MCF 10A (cell line): Measurements from ENCODE around the gene CKS1B. TPM values are rescaled to one million over a fixed set of nuclear protein-coding genes. Genes with fewer than 3 reads are reported as not detected.
"Not testable (repeated sequence)": the region's sequence is repeated elsewhere in the genome, so short reads cannot be mapped to it uniquely, and the experiment has no call there.

Experiments
- BruUV-seq: library from RNA; stranded (reverse); fragments of 400-500 nt; replicated peaks from 2 replicates; lab custom pipeline; 2021; lab: Mats Ljungman, UMichigan
- CTCF ChIA-PET: fragments of 300-600 bp; sonication (Branson Sonifier 250); formaldehyde crosslinking; extraction: SDS; loops from one replicate; lab custom pipeline; 2021; ENCODE audit warnings: antibody characterized with exemption, inconsistent platforms; lab: Yijun Ruan, JAX
- POLR2A ChIA-PET: fragments of 300-600, 350-650 bp; sonication (Branson Sonifier 250); formaldehyde crosslinking; extraction: SDS; loops from one replicate; lab custom pipeline; 2020; ENCODE audit warnings: antibody characterized with exemption, inconsistent platforms; lab: Yijun Ruan, JAX
- DNase-seq: peaks from one replicate; pipeline ENCODE4 v3.0.0-alpha.2; 2018; ENCODE audit not compliant: unreplicated experiment
- H3K27ac Mint-ChIP-seq: one replicate; pipeline ENCODE4 v1.8.0; 2022; ENCODE audit warnings: mild to moderate bottlenecking, low read depth, mixed read lengths; ENCODE audit not compliant: unreplicated experiment
- H3K27me3 Mint-ChIP-seq: one replicate; pipeline ENCODE4 v1.8.0; 2022; ENCODE audit warnings: mixed read lengths; ENCODE audit not compliant: insufficient read depth, unreplicated experiment
- H3K36me3 Mint-ChIP-seq: one replicate; pipeline ENCODE4 v1.8.0; 2022; ENCODE audit warnings: mild to moderate bottlenecking, moderate library complexity, mixed read lengths; ENCODE audit not compliant: insufficient read depth, unreplicated experiment
- H3K4me1 Mint-ChIP-seq: one replicate; pipeline ENCODE4 v1.8.0; 2022; ENCODE audit warnings: mixed read lengths; ENCODE audit not compliant: insufficient read depth, unreplicated experiment
- H3K4me3 Mint-ChIP-seq: one replicate; pipeline ENCODE4 v1.8.0; 2022; ENCODE audit warnings: mild to moderate bottlenecking, moderate library complexity, mixed read lengths; ENCODE audit not compliant: unreplicated experiment
- H3K9me3 Mint-ChIP-seq: one replicate; pipeline ENCODE4 v1.8.0; 2022; ENCODE audit warnings: mixed read lengths; ENCODE audit not compliant: unreplicated experiment
- CTCF ChIP-seq: fragments of 200-600 bp; IDR thresholded peaks from one replicate; pipeline ENCODE4 v1.8.0; 2022; ENCODE audit warnings: antibody characterized with exemption, mild to moderate bottlenecking; ENCODE audit not compliant: unreplicated experiment
- intact Hi-C: fragments of 100-400 bp; cut with micrococcal nuclease; formaldehyde crosslinking; loops from 2 replicates; pipeline ENCODE4 v1.14.1; 2022
- total RNA-seq: library from RNA; stranded (reverse); gene quantifications from 2 replicates; pipeline ENCODE4 v1.2.3, GENCODE V29; 2022

The CKS1B gene
- total RNA-seq, 1 experiment from 2014 or later: 285 TPM

GRCh38 chr1:154975409-154976059, 1.1 kb downstream of the CKS1B start:
- Mint-ChIP-seq H3K4me3 (no peak overlapping the region), H3K27me3 (no peaks in the 10 kb centered on the region), H3K4me1 (peaks cover 32% of the 10 kb centered on the region), H3K9me3 (no peaks in the 10 kb centered on the region), H3K27ac (no peak overlapping the region), H3K36me3 (peaks cover 35% of the 10 kb centered on the region)
- peak; percentile 66 for DNase-seq
- CTCF ChIA-PET: interaction anchor here (0.6 to 3.0 kb wide), 8 partner anchors 9 to 42 kb away, joined by 3 to 17 read pairs (median 4); no protein-coding TSS in a partner anchor
- TF ChIP-seq CTCF: no peak
- POLR2A ChIA-PET: interaction anchor here (0.6 to 41.1 kb wide), 20 partner anchors 5 to 1009 kb away, joined by 3 to 1917 read pairs (median 7); partner anchors contain the start of genes ADAM15, CKS1B, EFNA1 and EFNA4
- BruUV-seq: TSS peak; percentile 49
- intact Hi-C loops: no loop called here

GRCh38 chr1:154977762-154978161, 3.3 kb downstream of the CKS1B start:
- H3K27ac Mint-ChIP-seq, intact Hi-C loops: not testable (repeated sequence)
- POLR2A ChIA-PET: interaction anchor here (0.8 to 41.1 kb wide), 6 partner anchors 7 to 1140 kb away, joined by 3 to 1917 read pairs (median 234); partner anchors contain the start of genes ADAM15, CKS1B, FLAD1 and LENEP

GRCh38 chr1:154978360-154978759, 3.9 kb downstream of the CKS1B start:
- Mint-ChIP-seq H3K4me1 (peaks cover 9% of the 10 kb centered on the region), H3K4me3 (no peak overlapping the region), H3K36me3 (peaks cover 36% of the 10 kb centered on the region), H3K9me3 (no peaks in the 10 kb centered on the region), H3K27me3 (no peaks in the 10 kb centered on the region), H3K27ac (no peak overlapping the region)
- BruUV-seq: no TSS peak
- no peak for TF ChIP-seq CTCF
- intact Hi-C loops: no loop called here
- ChIA-PET CTCF (interaction anchor here (0.6 to 3.0 kb wide), 6 partner anchors 10 to 192 kb away, joined by 3 to 17 read pairs (median 3); no protein-coding TSS in a partner anchor), POLR2A (interaction anchor here (0.7 to 41.1 kb wide), 5 partner anchors 7 to 1140 kb away, joined by 3 to 1917 read pairs (median 312); partner anchors contain the start of genes CKS1B, FLAD1, LENEP and PBXIP1)
- no peak for DNase-seq

More at GRCh38 chr1:154977762-154978161, 3.3 kb downstream of the CKS1B start:
- H3K27me3 Mint-ChIP-seq, H3K9me3 Mint-ChIP-seq, BruUV-seq, H3K4me3 Mint-ChIP-seq, DNase-seq: not testable (repeated sequence)
- CTCF ChIA-PET: interaction anchor here (0.6 to 3.0 kb wide), 8 partner anchors 11 to 497 kb away, joined by 3 to 17 read pairs (median 4); no protein-coding TSS in a partner anchor
- Mint-ChIP-seq H3K4me1 (peaks cover 12% of the 10 kb centered on the region), H3K36me3 (peaks cover 36% of the 10 kb centered on the region)

- BruUV-seq: no TSS peak
- no peak for TF ChIP-seq CTCF
- H3K4me3 Mint-ChIP-seq: no peak overlapping the region
- H3K36me3 Mint-ChIP-seq: peaks cover 63% of the 10 kb centered on the region
- no peak overlapping the region for H3K27ac Mint-ChIP-seq
- intact Hi-C loops: no loop called here
- no peaks in the 10 kb centered on the region for H3K27me3 Mint-ChIP-seq
- H3K9me3 Mint-ChIP-seq: no peaks in the 10 kb centered on the region
- peaks cover 14% of the 10 kb centered on the region for H3K4me1 Mint-ChIP-seq
- POLR2A ChIA-PET: interaction anchor here (0.5 to 41.1 kb wide), 16 partner anchors 7 to 423 kb away, joined by 3 to 1917 read pairs (median 8); partner anchors contain the start of genes CKS1B, FLAD1, LENEP and PBXIP1
- CTCF ChIA-PET: interaction anchor here (0.9 to 7.3 kb wide), 8 partner anchors 9 to 192 kb away, joined by 5 to 118 read pairs (median 10); partner anchors contain the start of genes CKS1B, LENEP, PBXIP1 and PYGO2
- DNase-seq: no peak
Observed at GRCh38 chr1:154982341-154982740, 7.9 kb downstream of the CKS1B start.
